Measurements from ENCODE around the gene PPY.

DNA sequence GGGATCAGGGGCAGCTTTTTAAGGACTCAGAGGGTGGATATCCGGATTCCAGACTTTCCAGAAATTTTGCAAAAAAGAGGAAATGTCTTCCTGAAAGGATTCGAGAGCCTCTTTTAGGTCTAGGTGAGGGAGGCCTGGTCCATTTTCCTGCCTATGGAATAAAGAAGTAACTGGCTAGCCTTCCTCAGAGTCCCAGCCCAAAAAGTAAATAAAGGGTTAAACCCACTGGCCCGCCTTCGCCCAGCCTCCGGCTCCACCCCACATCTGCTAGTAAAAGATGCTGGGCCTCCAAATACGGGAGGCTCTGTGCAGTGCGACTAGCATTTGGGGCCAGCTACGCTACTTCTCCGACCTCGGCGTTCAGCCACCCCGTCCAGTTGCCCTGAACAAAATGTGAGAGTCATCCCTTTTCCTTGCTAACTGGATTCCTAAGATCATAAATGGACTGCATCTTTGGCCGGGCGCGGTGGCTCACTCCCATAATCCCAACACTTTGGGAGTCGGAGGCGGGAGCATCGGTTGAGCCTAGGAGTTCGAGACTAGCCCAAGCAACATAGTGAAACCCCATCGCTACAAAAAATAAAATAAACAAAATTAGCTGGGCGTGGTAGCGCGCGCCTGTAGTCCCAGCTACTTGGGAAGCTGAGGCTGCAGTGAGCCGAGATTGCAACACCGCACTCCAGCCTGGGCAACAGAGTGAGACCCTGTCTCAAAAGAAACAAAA, 34.1 kb downstream of the PPY start:
- no peak for TF ChIP-seq EZH2 (IDR thresholded peaks at IDR 0.05; ENCODE audit: borderline replicate concordance, insufficient read depth, low read depth, low read length, poor library complexity, severe bottlenecking)
- TF ChIP-seq, protein P1, sequence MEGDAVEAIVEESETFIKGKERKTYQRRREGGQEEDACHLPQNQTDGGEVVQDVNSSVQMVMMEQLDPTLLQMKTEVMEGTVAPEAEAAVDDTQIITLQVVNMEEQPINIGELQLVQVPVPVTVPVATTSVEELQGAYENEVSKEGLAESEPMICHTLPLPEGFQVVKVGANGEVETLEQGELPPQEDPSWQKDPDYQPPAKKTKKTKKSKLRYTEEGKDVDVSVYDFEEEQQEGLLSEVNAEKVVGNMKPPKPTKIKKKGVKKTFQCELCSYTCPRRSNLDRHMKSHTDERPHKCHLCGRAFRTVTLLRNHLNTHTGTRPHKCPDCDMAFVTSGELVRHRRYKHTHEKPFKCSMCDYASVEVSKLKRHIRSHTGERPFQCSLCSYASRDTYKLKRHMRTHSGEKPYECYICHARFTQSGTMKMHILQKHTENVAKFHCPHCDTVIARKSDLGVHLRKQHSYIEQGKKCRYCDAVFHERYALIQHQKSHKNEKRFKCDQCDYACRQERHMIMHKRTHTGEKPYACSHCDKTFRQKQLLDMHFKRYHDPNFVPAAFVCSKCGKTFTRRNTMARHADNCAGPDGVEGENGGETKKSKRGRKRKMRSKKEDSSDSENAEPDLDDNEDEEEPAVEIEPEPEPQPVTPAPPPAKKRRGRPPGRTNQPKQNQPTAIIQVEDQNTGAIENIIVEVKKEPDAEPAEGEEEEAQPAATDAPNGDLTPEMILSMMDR (IDR thresholded peaks at IDR 0.05): no peak

Measured in B cell (primary cell).